Measurements from ENCODE around the gene MTM1.

DNA sequence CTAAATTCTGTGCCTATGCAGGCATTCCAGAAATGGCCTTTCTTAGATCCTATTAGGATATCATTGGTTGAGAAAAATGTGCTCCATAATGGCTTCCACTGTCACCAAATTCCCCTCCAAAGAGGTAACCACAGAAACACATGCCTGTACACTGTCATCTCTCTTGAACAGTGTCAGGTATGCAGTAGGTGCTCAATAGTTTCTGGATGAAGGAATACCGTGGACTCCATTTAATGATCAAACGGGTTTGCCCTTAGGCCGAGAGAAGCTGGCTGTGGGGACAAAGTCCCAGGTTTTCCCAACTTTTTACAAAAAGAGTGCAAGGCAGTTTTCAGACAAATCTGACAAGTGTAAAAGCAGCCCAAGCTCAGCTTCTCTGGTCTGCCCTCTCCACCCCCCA, 16.5 kb upstream of the MTM1 start:
- TF ChIP-seq POLR2AphosphoS5 (IDR thresholded peaks at IDR 0.05): no peak
- TF ChIP-seq, protein P1, sequence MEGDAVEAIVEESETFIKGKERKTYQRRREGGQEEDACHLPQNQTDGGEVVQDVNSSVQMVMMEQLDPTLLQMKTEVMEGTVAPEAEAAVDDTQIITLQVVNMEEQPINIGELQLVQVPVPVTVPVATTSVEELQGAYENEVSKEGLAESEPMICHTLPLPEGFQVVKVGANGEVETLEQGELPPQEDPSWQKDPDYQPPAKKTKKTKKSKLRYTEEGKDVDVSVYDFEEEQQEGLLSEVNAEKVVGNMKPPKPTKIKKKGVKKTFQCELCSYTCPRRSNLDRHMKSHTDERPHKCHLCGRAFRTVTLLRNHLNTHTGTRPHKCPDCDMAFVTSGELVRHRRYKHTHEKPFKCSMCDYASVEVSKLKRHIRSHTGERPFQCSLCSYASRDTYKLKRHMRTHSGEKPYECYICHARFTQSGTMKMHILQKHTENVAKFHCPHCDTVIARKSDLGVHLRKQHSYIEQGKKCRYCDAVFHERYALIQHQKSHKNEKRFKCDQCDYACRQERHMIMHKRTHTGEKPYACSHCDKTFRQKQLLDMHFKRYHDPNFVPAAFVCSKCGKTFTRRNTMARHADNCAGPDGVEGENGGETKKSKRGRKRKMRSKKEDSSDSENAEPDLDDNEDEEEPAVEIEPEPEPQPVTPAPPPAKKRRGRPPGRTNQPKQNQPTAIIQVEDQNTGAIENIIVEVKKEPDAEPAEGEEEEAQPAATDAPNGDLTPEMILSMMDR (IDR thresholded peaks at IDR 0.05): no peak
